HepG2 (cell line): ENCODE results near the gene CCDC86. TPM values are rescaled to one million over a fixed set of nuclear protein-coding genes. Genes with fewer than 3 reads are reported as not detected.

Experiments used
- ATAC-seq: fragments of 200-7000 bp; cut with Tn5 transposase; 3 replicates; pipeline ENCODE4 v1.9.1; 2020; ENCODE audit warnings: mild to moderate bottlenecking, moderate library complexity
- BruUV-seq: library from RNA; stranded (reverse); fragments of 400-500 nt; replicated peaks from 2 replicates; lab custom pipeline; 2021; lab: Mats Ljungman, UMichigan
- CTCF ChIA-PET: fragments of 300-600 bp; formaldehyde crosslinking; extraction: SDS; loops from one replicate; lab custom pipeline; 2021; ENCODE audit warnings: low total read pairs, inconsistent platforms, low intra/inter-chr PET ratio; lab: Yijun Ruan, JAX
- POLR2A ChIA-PET: fragments of 350-600 bp; sonication (Branson Sonifier 250); formaldehyde crosslinking; loops from one replicate; lab custom pipeline; 2020; ENCODE audit warnings: antibody characterized with exemption, inconsistent platforms; lab: Yijun Ruan, JAX
- DNase-seq: peaks from one replicate; pipeline ENCODE4 v3.0.0-alpha.2; 2015; ENCODE audit warnings: low spot score
- FAIRE-seq: peaks from 3 replicates; lab custom pipeline; 2011; peaks lifted over from hg19 to GRCh38; lab: Jason Lieb, UNC
- H2AFZ ChIP-seq: one replicate; pipeline ENCODE4 v1.6.1; 2011; ENCODE audit warnings: low read length, inconsistent platforms
- H3K27ac ChIP-seq: fragments of 300-600 bp; 3 replicates; pipeline ENCODE4 v1.8.0; 2011; ENCODE audit warnings: mixed run types, mild to moderate bottlenecking, mixed read lengths, low read length, inconsistent platforms; ENCODE audit not compliant: insufficient read depth; ENCODE audit errors: extremely low read length
- H3K27me3 ChIP-seq, 2 experiments: fragments of 200-600 bp in 1 of 2; 2 replicates in 1 of 2; 3 replicates in 1 of 2; pipeline versions ENCODE4 v1.6.0 to v1.8.0; 2011; ENCODE audit warnings: low read length in 2 of 2, mild to moderate bottlenecking in 2 of 2, moderate library complexity in 2 of 2, inconsistent platforms in 1 of 2; ENCODE audit not compliant: insufficient read depth in 2 of 2, control insufficient read depth in 1 of 2
- H3K36me3 ChIP-seq, 2 experiments: fragments of 200-600 bp in 1 of 2; replicated peaks in 1 of 2; 2 replicates in 1 of 2; 3 replicates in 1 of 2; pipeline versions ENCODE4 v1.5.1 to v1.8.0; 2011; ENCODE audit warnings: low read length in 2 of 2, inconsistent platforms in 1 of 2; ENCODE audit not compliant: insufficient read depth in 2 of 2, control insufficient read depth in 1 of 2
- H3K4me1 ChIP-seq: 2 replicates; pipeline ENCODE4 v1.5.1; 2012; ENCODE audit warnings: low read length, inconsistent platforms; ENCODE audit not compliant: insufficient read depth
- H3K4me2 ChIP-seq: 2 replicates; pipeline ENCODE4 v1.6.0; 2011; ENCODE audit warnings: low read depth, low read length, inconsistent platforms
- H3K4me3 ChIP-seq, 3 experiments: fragments of 200-600 bp in 1 of 3; sonication (generic), shearing (Covaris generic) in 1 of 3; replicated peaks in 1 of 3; 2 replicates each; pipeline ENCODE4 v1.5.1; 2011 to 2016; ENCODE audit warnings: low read length in 3 of 3, inconsistent platforms in 2 of 3, low read depth in 2 of 3, mild to moderate bottlenecking in 2 of 3, control low read depth in 1 of 3, mixed read lengths in 1 of 3; ENCODE audit not compliant: insufficient read depth in 1 of 3
- H3K79me2 ChIP-seq: one replicate; pipeline ENCODE4 v1.6.1; 2011; ENCODE audit warnings: low read length, inconsistent platforms; ENCODE audit not compliant: insufficient read depth
- H3K9ac ChIP-seq: 2 replicates; pipeline ENCODE4 v1.6.0; 2011; ENCODE audit warnings: mild to moderate bottlenecking, low read depth, low read length, inconsistent platforms; ENCODE audit not compliant: insufficient read depth
- H3K9me3 ChIP-seq: 2 replicates; pipeline ENCODE4 v1.5.1; 2012; ENCODE audit warnings: mild to moderate bottlenecking, low read length
- H4K20me1 ChIP-seq: 2 replicates; pipeline ENCODE4 v1.6.0; 2011; ENCODE audit warnings: inconsistent platforms, mild to moderate bottlenecking, low read length, moderate library complexity; ENCODE audit not compliant: insufficient read depth
- ELK4 ChIP-seq: sonication (generic); formaldehyde crosslinking; IDR thresholded peaks from 2 replicates; pipeline ENCODE4 v1.9.0; 2021; ENCODE audit warnings: missing genetic modification reagents, borderline replicate concordance
- KAT2B ChIP-seq: fragments of 150-350 bp; IDR thresholded peaks from 2 replicates; pipeline ENCODE4 v1.6.1; 2014; ENCODE audit warnings: low read depth, low read length, borderline replicate concordance
- KLF9 ChIP-seq: IDR thresholded peaks from 2 replicates; pipeline ENCODE4 v1.6.1; 2016; ENCODE audit warnings: low read depth
- KMT2A ChIP-seq: sonication (generic); formaldehyde crosslinking; IDR thresholded peaks from 2 replicates; pipeline ENCODE4 v1.4.0; 2020; ENCODE audit warnings: missing genetic modification reagents
- MYC ChIP-seq: sonication (generic); formaldehyde crosslinking; IDR thresholded peaks from 2 replicates; pipeline ENCODE4 v1.9.0; 2021; ENCODE audit warnings: missing genetic modification reagents, borderline replicate concordance
- NR2F1 ChIP-seq, 2 experiments: fragments of 450-650 bp in 1 of 2; formaldehyde crosslinking in 1 of 2; IDR thresholded peaks; 2 replicates each; pipeline versions ENCODE4 v1.5.0 to v1.6.1; 2016 to 2020; ENCODE audit warnings: mild to moderate bottlenecking in 1 of 2, missing compliant biosample characterization in 1 of 2, missing genetic modification reagents in 1 of 2, moderate library complexity in 1 of 2
- SALL2 ChIP-seq: sonication (generic); formaldehyde crosslinking; IDR thresholded peaks from 2 replicates; pipeline ENCODE4 v1.8.1; 2023; ENCODE audit warnings: mild to moderate bottlenecking, missing genetic modification reagents, inconsistent platforms
- SCMH1 ChIP-seq: sonication (generic); formaldehyde crosslinking; IDR thresholded peaks from 2 replicates; pipeline ENCODE4 v1.9.0; 2021; ENCODE audit warnings: missing genetic modification reagents, mild to moderate bottlenecking, borderline replicate concordance
- SMAD3 ChIP-seq: sonication (generic); formaldehyde crosslinking; IDR thresholded peaks from 2 replicates; pipeline ENCODE4 v1.4.0; 2020; ENCODE audit warnings: missing genetic modification reagents
- SP1 ChIP-seq, 2 experiments: fragments of 450-650 bp in 1 of 2; sonication (generic) in 1 of 2; formaldehyde crosslinking in 1 of 2; IDR thresholded peaks; 2 replicates each; pipeline versions ENCODE4 v1.4.0 to v1.6.1; 2016 to 2020; ENCODE audit warnings: missing genetic modification reagents in 1 of 2
- TBX3 ChIP-seq: fragments of 450-650 bp; IDR thresholded peaks from 2 replicates; pipeline ENCODE4 v1.6.1; 2017; ENCODE audit warnings: antibody characterized with exemption, mild to moderate bottlenecking, inconsistent platforms, borderline replicate concordance
- ZBTB10 ChIP-seq: sonication (generic); formaldehyde crosslinking; IDR thresholded peaks from 2 replicates; pipeline ENCODE4 v1.4.0; 2020; ENCODE audit warnings: missing genetic modification reagents, borderline replicate concordance
- ZNF484 ChIP-seq: sonication (generic); formaldehyde crosslinking; IDR thresholded peaks from 2 replicates; pipeline ENCODE4 v1.5.1; 2020; ENCODE audit warnings: mild to moderate bottlenecking, low read depth, missing genetic modification reagents, borderline replicate concordance
- ZNF691 ChIP-seq: sonication (generic); formaldehyde crosslinking; IDR thresholded peaks from 2 replicates; pipeline ENCODE4 v1.4.0; 2020; ENCODE audit warnings: missing genetic modification reagents, low read depth, mild to moderate bottlenecking, borderline replicate concordance
- WGBS: methylation state at CpG from one replicate; pipeline ENCODE4 v1.1.6; 2017; ENCODE audit warnings: low lambda C conversion rate; 5-methylcytosine and 5-hydroxymethylcytosine counted together
- in situ Hi-C: cut with HindIII; loops from 2 replicates; pipeline ENCODE4 v1.10.0; 2017; ENCODE audit warnings: low pct_unique_long_range_greater_than_20kb; ENCODE audit not compliant: extremely low pct_ligation_motif_present
- intact Hi-C: fragments of 100-400 bp; cut with micrococcal nuclease; formaldehyde crosslinking; loops from one replicate; pipeline ENCODE4 v1.10.0; 2022; ENCODE audit not compliant: unreplicated experiment
- polyA plus RNA-seq, 8 experiments: library from polyadenylated mRNA; depleted of rRNA in 3 of 8; stranded (reverse) in 7 of 8; unstranded in 1 of 8; fragments of >200 nt; fragmentation: Illumina TruSeq in 4 of 8; extraction: Trizol in 4 of 8; gene quantifications; 2 replicates each; pipeline versions ENCODE4 v1.2.1 to v1.2.3, GENCODE V29; 2011 to 2016; ENCODE audit warnings: low read depth in 4 of 8, missing spikeins in 1 of 8, mixed read lengths in 1 of 8; ENCODE audit not compliant: insufficient read depth in 1 of 8
- total RNA-seq, 5 experiments: library from RNA; depleted of rRNA; stranded (reverse); fragments of >200 nt; fragmentation: Illumina TruSeq; extraction: Trizol; gene quantifications; 2 replicates each; pipeline ENCODE4 v1.2.3, GENCODE V29; 2016; ENCODE audit warnings: low read depth in 1 of 5

CCDC86 gene
- total and polyA plus RNA-seq, 2 of the 13 experiments (the other 11 are each of a cell fraction or from before 2014, with no cell fraction given), result 33.8 to 37.6 TPM

GRCh38 chr11:60860943-60861342, 19.0 kb downstream of the CCDC86 start (continued):
- TF ChIP-seq SP1 (IDR thresholded peaks at IDR 0.05), result no peak
- no peak for TF ChIP-seq SP1 (CRISPR knock-in tag; IDR thresholded peaks at IDR 0.05)
- no peak for TF ChIP-seq TBX3

- no TSS peak for BruUV-seq
- intact Hi-C loops, result no loop called here
- POLR2A ChIA-PET, result no interaction called here
- H3K4me1 ChIP-seq, result peaks cover 43% of the 10 kb centered on the region
- no peak overlapping the region for H3K9ac ChIP-seq
- ATAC-seq (no peak), DNase-seq (no peak), FAIRE-seq (no peak)
- H3K36me3 ChIP-seq, result no peaks in the 10 kb centered on the region
- H3K4me2 ChIP-seq, result no peak overlapping the region
- CTCF ChIA-PET, result no interaction called here
- H3K27me3 ChIP-seq, result peaks cover 0 to 13% of the 10 kb centered on the region in 2 experiments; a peak in 2 of 5 replicates
- WGBS, result 86% methylated on average over 9 of the region's 9 CpGs
- H3K4me3 ChIP-seq, result no peak overlapping the region
- in situ Hi-C loops, result no loop called here
- H3K9me3 ChIP-seq, result no peaks in the 10 kb centered on the region
- H3K27ac ChIP-seq, result no peak overlapping the region
- TF ChIP-seq SMAD3 (CRISPR knock-in tag), result no peak
- TF ChIP-seq KMT2A, result no peak
- TF ChIP-seq SALL2 (CRISPR knock-in tag), result no peak
- no peak for TF ChIP-seq MYC (CRISPR knock-in tag)
- no peak for TF ChIP-seq ELK4
- TF ChIP-seq SCMH1 (CRISPR knock-in tag), result no peak
- TF ChIP-seq KAT2B, result no peak
- no peak for TF ChIP-seq NR2F1 (CRISPR knock-in tag; IDR thresholded peaks at IDR 0.05)
- no peak for TF ChIP-seq KLF9 (CRISPR knock-in tag)
- TF ChIP-seq ZNF691 (CRISPR knock-in tag), result no peak
- no peak for TF ChIP-seq ZBTB10 (CRISPR knock-in tag)
- no peak for TF ChIP-seq ZNF484
- H4K20me1 ChIP-seq, result no peaks in the 10 kb centered on the region
- H2AFZ ChIP-seq, result no peak overlapping the region
- H3K79me2 ChIP-seq, result no peaks in the 10 kb centered on the region
Observed at GRCh38 chr11:60862171-60862570, 20.3 kb downstream of the CCDC86 start.
